ENCODE data around the gene PTPN2. TPM values are rescaled to one million over a fixed set of nuclear protein-coding genes. Genes with fewer than 3 reads are reported as not detected.

The PTPN2 gene
- total RNA-seq, 1 experiment from 2014 or later = 59.8 TPM

GRCh38 chr18:12748671-12749070, 135.4 kb downstream of the PTPN2 start:
- intact Hi-C loops (cut with micrococcal nuclease) = no loop called here
- TF ChIP-seq CTCF (conservative IDR thresholded peaks at IDR 0.05; ENCODE audit: low read depth, low read length) (no peak), EZH2phosphoT487 (IDR thresholded peaks at IDR 0.05; ENCODE audit: borderline replicate concordance, low read length) (no peak), EZH2 (IDR thresholded peaks at IDR 0.05; ENCODE audit: low read length, unreplicated experiment) (no peak)
- no peak overlapping the region for H3K4me2 ChIP-seq (ENCODE audit: low read length)
- no peak overlapping the region for H3K4me3 ChIP-seq (ENCODE audit: low read length)
- no TSS peak for BruUV-seq (replicated peaks)
- POLR2A ChIA-PET (ENCODE audit: unreplicated experiment) = no interaction called here
- H3K9me2 ChIP-seq (replicated peaks; ENCODE audit: low read length) = no peaks in the 10 kb centered on the region
- no peaks in the 10 kb centered on the region for H3K9me3 ChIP-seq (ENCODE audit: low read length)
- CTCF ChIA-PET = no interaction called here
- ATAC-seq (no peak), DNase-seq (no peak)
- no peaks in the 10 kb centered on the region for H3K79me2 ChIP-seq (ENCODE audit: low read length)
- no peaks in the 10 kb centered on the region for H3K36me3 ChIP-seq (ENCODE audit: low read depth, low read length)
- H3F3A ChIP-seq (ENCODE audit: low read length, unreplicated experiment) = no peaks in the 10 kb centered on the region
- no peaks in the 10 kb centered on the region for H3K27me3 ChIP-seq (ENCODE audit: low read length)
- H2AFZ ChIP-seq (ENCODE audit: low read length) = no peak overlapping the region
- H4K20me1 ChIP-seq (ENCODE audit: low read length) = no peaks in the 10 kb centered on the region
- H3K27ac ChIP-seq (ENCODE audit: low read length) = no peak overlapping the region
- no peaks in the 10 kb centered on the region for H3K4me1 ChIP-seq (ENCODE audit: insufficient read depth, low read length)
- no peak overlapping the region for H3K9ac ChIP-seq (ENCODE audit: low read length)

DNA sequence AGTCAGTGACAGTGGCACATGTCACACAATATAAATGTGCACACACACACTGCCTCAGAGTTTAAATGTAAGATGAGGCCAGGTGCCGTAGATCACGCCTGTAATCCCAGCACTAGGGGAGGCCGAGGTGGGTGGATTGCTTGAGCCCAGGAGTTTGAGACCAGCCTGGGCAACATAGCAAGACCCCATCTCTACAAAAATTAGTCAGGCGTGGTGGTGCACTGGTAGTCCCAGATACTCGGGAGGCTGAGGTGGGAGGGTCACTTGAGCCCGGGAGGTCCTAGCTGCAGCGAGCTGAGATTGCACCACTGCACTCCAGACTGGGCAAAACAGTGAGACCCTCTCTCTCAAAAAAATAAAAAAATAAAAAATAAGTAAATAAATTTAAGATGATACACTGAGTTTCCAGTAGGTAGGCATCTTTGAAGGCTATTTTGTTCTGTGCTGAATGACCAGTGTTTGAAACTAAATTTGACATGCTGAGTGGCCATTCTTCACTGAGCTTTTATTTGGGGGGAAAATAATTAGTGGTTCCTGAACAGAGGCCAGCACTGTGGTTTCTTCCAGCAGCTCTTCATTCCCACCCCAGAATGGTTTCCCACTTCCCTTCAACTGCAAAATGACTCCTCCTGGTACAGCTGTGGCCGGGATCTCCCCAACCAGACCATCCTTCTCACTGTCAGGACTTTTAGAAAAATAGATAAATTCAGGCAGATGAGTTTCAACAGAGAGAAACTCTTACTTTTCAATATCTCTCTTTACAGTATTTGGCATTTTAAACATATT, 136.3 kb downstream of the PTPN2 start:
- H3K79me2 ChIP-seq (ENCODE audit: low read length) = no peaks in the 10 kb centered on the region
- no peaks in the 10 kb centered on the region for H3K9me3 ChIP-seq (ENCODE audit: low read length)
- POLR2A ChIA-PET (ENCODE audit: unreplicated experiment) = no interaction called here
- no peak overlapping the region for H3K4me3 ChIP-seq (ENCODE audit: low read length)
- intact Hi-C loops (cut with micrococcal nuclease) = no loop called here
- no peaks in the 10 kb centered on the region for H3K27me3 ChIP-seq (ENCODE audit: low read length)
- DNase-seq (no peak), ATAC-seq (no peak)
- H3K9me2 ChIP-seq (replicated peaks; ENCODE audit: low read length) = no peaks in the 10 kb centered on the region
- BruUV-seq (replicated peaks) = no TSS peak
- no peaks in the 10 kb centered on the region for H3K36me3 ChIP-seq (ENCODE audit: low read depth, low read length)
- H3K4me1 ChIP-seq (ENCODE audit: insufficient read depth, low read length) = peaks cover 6% of the 10 kb centered on the region
- H3K9ac ChIP-seq (ENCODE audit: low read length) = no peak overlapping the region
- H4K20me1 ChIP-seq (ENCODE audit: low read length) = no peaks in the 10 kb centered on the region
- H3K27ac ChIP-seq (ENCODE audit: low read length) = no peak overlapping the region
- CTCF ChIA-PET = no interaction called here
- no peak for TF ChIP-seq EZH2phosphoT487 (IDR thresholded peaks at IDR 0.05; ENCODE audit: borderline replicate concordance, low read length)
- TF ChIP-seq CTCF (conservative IDR thresholded peaks at IDR 0.05; ENCODE audit: low read depth, low read length) = no peak
- no peak for TF ChIP-seq EZH2 (IDR thresholded peaks at IDR 0.05; ENCODE audit: low read length, unreplicated experiment)
- no peak overlapping the region for H3K4me2 ChIP-seq (ENCODE audit: low read length)
- H3F3A ChIP-seq (ENCODE audit: low read length, unreplicated experiment) = no peaks in the 10 kb centered on the region
- H2AFZ ChIP-seq (ENCODE audit: low read length) = no peak overlapping the region

DNA sequence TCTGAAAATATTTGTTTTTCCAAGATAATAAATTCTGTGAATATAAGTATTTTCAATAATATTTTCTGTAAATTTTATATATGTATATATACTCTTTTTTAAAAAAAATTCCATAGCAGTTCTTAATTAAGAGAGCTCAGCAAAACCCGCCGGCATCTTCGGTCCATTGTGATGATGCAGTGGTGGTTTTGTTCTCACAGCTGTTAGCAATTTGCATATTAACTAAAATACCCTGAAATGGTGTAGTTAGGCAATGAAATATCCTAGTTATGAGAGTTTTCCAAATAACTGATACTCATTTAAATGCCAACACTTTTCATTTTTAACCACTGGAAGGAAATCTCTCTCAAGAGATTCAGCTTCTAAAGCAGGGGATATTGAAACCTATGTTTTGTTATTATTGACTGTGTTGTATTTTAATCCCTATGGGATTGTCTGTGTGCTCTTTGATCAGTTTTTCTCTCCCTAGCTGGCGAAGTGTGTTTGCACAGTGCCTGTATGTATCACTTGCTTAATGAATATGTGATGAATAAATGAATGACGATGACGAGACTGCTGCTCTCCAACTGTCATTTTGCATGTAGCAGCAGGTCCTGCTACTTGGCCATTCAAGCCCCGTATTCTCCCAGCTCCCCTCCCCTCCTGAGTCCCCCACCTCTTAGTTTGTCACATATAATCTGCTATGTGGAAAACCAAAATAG, 138.8 kb downstream of the PTPN2 start:
- intact Hi-C loops (cut with micrococcal nuclease) = no loop called here
- H3K9ac ChIP-seq (ENCODE audit: low read length) = no peak overlapping the region
- POLR2A ChIA-PET (ENCODE audit: unreplicated experiment) = no interaction called here
- no peak overlapping the region for H3K4me3 ChIP-seq (ENCODE audit: low read length)
- no peaks in the 10 kb centered on the region for H3K36me3 ChIP-seq (ENCODE audit: low read depth, low read length)
- no peaks in the 10 kb centered on the region for H3K9me3 ChIP-seq (ENCODE audit: low read length)
- TF ChIP-seq CTCF (conservative IDR thresholded peaks at IDR 0.05; ENCODE audit: low read depth, low read length) (no peak), EZH2 (IDR thresholded peaks at IDR 0.05; ENCODE audit: low read length, unreplicated experiment) (no peak), EZH2phosphoT487 (IDR thresholded peaks at IDR 0.05; ENCODE audit: borderline replicate concordance, low read length) (no peak)
- ATAC-seq = no peak
- CTCF ChIA-PET = interaction anchor here (2.0 kb wide), 1 partner anchor 189 kb away, joined by 22 read pairs; no protein-coding TSS in a partner anchor
- no peak overlapping the region for H3K4me2 ChIP-seq (ENCODE audit: low read length)
- DNase-seq = no peak
- BruUV-seq (replicated peaks) = no TSS peak
- H3F3A ChIP-seq (ENCODE audit: low read length, unreplicated experiment) = peaks cover 7% of the 10 kb centered on the region
- peaks cover 27% of the 10 kb centered on the region for H3K4me1 ChIP-seq (ENCODE audit: insufficient read depth, low read length)
- no peak overlapping the region for H3K27ac ChIP-seq (ENCODE audit: low read length)
- no peaks in the 10 kb centered on the region for H3K9me2 ChIP-seq (replicated peaks; ENCODE audit: low read length)
- no peak overlapping the region for H2AFZ ChIP-seq (ENCODE audit: low read length)
- no peaks in the 10 kb centered on the region for H3K27me3 ChIP-seq (ENCODE audit: low read length)
- no peaks in the 10 kb centered on the region for H3K79me2 ChIP-seq (ENCODE audit: low read length)
- H4K20me1 ChIP-seq (ENCODE audit: low read length) = no peaks in the 10 kb centered on the region
